Central memory CD4-positive, alpha-beta T cell (primary cell): Measurements from ENCODE around the gene MKKS.
"Not testable (repeated sequence)": the region's sequence is repeated elsewhere in the genome, so short reads cannot be mapped to it uniquely, and the experiment has no call there.

ENCODE experiments used
- DNase-seq: peaks from one replicate; pipeline ENCODE4 v3.0.0; 2022

MKKS gene

GRCh38 chr20:10411673-10412072 is 22.3 kb downstream of the MKKS start:
- no peak for DNase-seq

DNA sequence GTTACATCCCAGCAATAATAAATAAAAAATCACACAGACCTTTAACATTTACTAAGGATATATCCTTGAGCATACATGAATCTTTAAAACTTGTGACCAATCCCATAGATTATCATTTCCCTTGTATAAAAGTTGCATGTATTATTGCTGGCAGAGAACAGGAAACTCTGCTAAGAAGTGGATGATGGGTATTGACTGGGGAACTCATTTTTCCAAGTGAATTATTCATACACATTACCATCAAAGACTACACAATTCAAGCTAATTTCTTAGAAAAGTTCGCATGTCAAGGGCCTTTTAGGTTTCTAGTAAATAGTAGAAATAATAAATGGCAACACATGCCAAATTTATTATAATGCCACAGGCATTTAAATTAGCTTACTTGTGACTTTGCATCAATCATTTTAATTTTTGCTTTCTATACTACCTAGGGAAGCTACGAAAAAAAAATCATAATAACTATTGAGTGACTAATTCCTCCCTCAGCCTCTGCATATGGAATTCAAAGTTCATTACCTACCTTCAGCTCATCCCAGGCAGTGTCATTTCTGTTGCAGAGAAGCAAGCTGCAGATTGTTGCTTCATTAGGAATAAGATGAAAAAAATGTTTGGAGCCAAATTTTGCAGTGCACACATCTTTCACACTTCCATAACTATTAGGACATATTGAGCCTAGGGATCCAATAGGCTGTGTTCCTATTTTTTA is 25.8 kb downstream of the MKKS start:
- no peak for DNase-seq

DNA sequence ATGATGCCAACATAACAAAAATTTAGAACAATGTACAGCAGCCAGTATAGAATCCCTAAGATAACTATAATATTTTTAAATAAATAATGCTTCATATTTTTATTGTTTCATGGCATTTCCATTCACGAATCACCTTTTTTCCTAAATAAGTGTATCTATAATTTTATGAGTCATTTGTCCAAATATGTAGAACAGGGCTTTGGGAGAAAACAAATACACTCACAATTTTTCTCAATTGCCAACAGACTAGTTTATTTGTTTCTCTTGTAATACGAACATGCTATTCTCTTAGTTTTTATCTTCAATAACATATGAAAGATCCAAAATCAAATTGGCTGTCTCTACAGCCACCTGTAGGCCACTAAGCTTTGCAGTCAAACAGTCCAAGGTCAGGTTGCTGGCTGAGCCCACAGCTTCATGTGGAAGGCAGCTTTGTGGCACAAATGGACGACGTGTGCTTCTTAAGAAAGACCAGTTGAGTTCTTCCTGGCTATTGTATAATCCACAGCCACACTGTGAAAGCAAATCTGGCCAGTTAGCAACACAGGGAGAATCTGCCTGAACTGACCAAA is 29.0 kb downstream of the MKKS start:
- no peak for DNase-seq

DNA sequence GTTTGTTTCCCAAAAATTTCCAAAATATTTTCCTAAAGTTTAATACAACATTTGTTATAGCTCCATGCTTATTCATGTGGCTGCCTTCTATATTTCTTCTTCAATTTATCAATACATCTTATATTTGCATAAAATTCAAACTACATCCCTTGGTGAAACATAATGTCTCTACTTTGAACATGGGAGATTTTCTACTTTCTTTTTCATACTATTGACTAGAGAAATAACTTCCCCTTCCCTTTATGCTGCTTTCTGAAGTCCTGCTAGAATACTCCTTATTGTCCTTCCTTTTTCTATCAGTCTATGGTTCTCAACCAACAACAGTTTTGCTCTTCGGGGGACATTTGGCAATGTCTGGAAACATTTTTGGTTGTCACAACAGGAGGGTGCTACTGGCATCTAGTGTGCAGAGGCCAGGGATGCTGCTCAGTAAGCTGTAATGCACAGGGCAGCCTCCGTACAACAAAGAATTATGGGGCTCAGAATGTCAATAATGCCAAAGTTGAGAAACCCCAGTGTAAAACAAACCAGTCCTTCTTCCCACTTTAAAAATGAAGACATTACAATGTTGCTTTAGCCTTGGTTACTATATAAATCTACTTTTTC is 29.9 kb downstream of the MKKS start:
- DNase-seq, result no peak

DNA sequence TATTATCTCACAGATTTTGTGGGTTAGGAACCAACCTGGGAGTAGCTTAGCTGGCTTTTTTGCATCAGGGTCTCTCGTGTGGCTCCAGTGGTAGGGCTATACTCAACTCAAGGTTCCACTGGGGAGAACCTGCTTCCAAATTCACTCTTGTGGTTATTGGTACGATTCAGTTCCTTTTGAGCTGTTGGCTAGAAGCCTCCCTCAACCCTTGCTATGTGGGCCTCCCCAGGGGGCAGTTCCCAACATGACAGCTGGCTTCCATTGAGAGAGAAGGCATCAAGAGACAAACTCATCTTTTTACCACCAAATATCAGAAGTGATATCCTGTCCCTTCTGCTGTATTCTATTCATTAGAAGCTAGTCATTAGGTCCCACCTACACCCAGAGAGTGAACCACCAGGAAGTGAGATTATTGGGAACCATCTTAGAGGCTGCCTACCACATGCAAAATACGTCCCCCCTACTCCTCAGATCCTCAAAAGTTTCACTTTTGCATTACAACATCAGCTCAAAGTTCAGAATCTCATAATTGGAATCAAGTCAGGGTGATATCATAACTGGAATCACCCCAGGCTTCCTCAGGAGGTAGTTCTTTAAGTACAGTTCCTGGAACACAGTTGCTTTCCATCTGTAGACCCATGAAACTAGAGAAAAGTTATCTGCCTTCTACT is 30.9 kb downstream of the MKKS start:
- DNase-seq, result no peak

GRCh38 chr20:10398834-10399369 is 35.1 kb downstream of the MKKS start:
- no peak for DNase-seq

DNA sequence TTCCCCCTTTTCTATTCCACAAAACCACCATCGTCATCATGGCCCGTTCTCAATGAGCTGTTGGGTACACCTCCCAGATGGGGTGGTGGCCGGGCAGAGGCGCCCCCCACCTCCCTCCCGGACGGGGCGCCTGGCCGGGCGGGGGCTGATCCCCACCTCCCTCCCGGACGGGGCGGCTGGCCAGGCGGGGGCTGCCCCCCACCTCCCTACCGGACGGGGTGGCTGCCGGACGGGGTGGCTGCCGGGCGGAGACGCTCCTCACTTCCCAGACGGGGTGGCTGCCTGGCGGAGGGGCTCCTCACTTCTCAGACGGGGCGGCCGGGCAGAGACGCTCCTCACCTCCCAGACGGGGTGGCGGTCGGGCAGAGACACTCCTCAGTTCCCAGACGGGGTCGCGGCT is 39.3 kb downstream of the MKKS start:
- DNase-seq, result not testable (repeated sequence)

DNA sequence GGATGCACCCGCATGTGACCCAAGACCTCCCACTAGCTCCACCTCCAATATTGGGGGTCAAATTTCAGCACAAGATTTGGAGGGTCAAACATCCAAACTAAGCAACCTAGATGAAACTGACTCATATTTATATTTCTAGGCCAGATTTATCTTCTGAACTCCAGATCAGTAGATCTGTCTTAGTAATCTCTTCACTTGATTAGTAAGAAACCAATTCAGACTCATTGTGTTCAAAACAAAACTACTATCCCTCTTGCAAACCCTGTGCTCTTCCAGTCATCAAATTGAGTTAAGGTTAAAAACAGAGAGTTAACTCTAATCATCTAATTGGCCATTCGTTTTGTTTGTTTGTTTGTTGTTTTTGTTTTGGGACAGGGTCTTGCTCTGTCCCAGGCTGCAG is 43.3 kb downstream of the MKKS start:
- DNase-seq, result no peak

DNA sequence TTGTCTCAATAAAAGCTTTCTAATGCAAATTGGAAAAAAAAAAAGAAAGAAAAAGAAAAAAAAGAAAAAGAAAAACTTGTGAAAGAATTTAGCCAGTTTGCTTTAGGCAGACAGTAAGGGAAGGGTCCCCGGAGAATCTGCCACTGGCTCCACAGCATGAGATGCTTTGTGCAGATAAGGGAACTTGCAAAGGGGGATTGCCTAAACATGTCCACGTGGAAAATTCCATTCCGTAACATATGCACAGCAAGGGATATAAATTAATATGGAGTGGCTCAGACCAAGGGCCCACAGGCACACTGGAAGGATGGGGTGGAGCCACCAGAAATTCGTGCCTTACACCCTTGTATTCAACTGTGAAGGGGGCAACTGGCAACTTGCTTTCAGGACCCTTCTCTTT is 45.4 kb downstream of the MKKS start:
- no peak for DNase-seq

GRCh38 chr20:10387686-10388085 is 46.3 kb downstream of the MKKS start:
- DNase-seq, result no peak

DNA sequence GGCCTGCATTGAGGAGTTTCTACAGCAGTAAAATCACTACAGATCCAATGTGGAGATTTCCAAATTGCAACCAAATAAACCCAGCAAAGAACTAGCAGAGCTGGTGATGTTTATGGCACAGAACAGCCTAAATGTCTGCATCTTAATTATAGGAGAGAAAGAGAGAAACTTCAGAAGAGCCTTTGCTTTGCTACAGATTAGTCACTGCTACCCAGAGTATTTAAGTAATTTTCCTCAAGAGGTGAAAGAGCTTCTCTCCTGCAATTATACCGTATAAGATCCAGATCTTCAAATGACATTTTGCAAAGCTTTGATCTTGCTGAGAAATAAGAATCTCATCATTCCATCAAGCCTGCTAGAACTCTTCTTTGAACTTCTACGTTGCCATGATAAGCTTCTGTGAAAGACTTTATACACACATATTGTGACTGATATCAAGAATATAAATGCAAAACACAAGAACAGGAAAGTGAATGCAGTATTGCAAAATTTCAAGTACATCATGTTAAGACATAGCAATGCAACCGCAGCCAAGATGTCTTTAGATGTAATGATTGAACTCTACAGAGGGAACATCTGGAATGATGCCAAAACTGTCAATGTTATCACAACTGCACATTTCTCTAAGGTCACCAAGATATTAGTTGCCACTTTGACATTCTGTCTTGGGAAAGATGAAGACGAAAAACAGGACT is 48.0 kb downstream of the MKKS start:
- no peak for DNase-seq

- no peak for DNase-seq
Observed at GRCh38 chr20:10381477-10381876, 52.5 kb downstream of the MKKS start.

- DNase-seq, result no peak
Observed at GRCh38 chr20:10379761-10380160, 54.3 kb downstream of the MKKS start.

- DNase-seq, result no peak
Observed at GRCh38 chr20:10376270-10377075, 57.5 kb downstream of the MKKS start.

GRCh38 chr20:10375191-10375590 is 58.8 kb downstream of the MKKS start:
- DNase-seq, result no peak

DNA sequence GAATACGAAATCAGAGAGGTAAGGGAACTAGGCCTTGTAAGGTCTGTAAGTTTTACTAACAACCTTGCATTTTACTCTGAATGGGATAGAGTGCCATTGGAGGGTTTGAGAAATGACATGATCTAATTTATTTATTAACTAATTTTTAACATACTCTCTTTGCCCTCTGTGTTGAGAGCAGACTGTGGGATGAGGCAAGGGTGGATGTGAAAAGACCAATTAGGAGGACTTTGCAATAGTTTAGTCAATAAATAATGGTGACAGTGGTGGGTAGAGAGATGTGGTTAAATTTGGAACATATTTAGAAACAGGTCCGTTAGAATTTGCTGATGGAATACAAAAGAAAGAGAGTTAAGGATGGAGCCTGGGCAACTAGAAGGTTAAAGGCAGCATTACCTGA is 60.0 kb downstream of the MKKS start:
- DNase-seq, result no peak

DNA sequence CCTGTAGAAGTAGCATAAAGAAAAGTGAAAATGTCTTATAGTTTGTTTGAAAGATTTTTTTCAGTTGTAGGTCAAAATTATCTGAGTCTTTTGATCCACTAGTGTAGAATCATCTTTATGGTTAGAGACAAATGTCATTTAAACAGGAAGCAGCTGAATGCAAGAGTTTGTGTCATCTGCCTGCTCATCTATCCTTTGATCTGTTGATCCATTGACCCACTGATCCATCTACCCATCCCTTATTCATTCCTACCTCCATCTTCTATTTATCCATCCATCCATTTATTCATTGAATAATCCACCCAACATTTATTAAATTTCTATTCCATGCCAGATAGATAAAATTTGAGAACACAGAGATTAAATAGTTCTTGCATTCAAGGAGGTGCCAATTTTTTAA is 62.6 kb downstream of the MKKS start:
- DNase-seq, result no peak

GRCh38 chr20:10370091-10370887 is 63.7 kb downstream of the MKKS start:
- DNase-seq, result no peak

DNA sequence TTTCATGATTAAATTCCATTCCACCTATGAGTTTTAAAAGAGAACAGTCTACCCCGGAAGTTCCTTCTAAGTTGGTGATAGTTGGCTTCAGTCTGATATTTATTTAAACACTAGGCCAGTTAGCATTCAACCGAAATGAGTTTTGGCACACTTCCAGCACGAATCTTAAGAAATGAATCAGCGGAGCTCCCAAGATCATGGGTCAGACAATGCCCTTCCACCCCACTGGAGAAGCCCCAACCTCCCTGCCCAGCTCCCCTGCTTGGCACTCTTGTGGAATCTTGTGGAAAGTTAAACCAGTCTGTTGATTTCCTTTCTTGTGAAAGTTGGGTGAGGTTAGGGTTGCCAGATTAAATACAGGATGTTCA is 64.3 kb downstream of the MKKS start:
- DNase-seq, result no peak

- no peak for DNase-seq
Observed at GRCh38 chr20:10368702-10369041, 65.3 kb downstream of the MKKS start.

DNA sequence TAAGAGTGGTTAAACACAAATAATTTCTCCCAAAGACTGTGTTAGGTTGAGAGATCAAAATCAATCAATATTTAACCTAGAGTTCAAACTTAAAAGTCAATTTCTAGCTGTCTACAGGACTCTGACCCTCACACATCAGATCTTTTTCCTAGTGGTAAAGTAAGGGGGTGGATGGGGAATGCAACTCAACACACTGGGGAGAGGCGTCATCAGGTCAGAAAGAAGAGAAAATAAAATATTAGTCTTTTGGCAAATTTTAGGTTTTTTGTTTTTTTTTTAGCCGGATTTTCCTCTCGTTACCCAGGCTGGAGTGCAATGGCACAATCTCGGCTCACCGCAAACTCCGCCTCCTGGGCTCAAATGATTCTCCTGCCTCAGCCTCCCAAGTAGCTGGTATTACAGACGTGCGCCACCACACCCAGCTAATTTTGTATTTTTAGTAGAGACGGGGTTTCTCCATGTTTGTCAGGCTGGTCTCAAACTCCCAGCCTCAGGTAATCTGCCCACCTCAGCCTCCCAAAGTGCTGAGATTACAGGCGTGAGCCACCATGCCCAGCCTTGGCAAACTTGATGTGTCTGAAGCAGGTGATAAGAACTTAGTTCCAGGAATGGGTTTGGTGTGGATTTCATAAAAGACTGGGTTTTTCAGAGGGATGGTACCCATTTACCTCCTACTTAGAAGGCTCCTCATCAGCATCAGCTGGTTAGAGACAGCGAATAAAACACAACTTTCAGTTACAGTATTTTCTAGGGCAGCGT is 65.9 kb downstream of the MKKS start:
- no peak for DNase-seq
